Activated T-helper 2 cell treated with anti-CD3 and anti-CD28 coated beads, Interferon-gamma antibody, Interleukin-2, Interleukin-4, amounts not matched to agents 10 μg/mL and 5 μg/mL and 100 μg/mL, durations not matched to agents 14 hours and 24 hours and 36 hours (primary cell): ENCODE results near the gene ARHGEF40. TPM values are rescaled to one million over a fixed set of nuclear protein-coding genes. Genes with fewer than 3 reads are reported as not detected.

Experiments
- DNase-seq: peaks from one replicate; pipeline ENCODE4 v3.0.0; 2021; ENCODE audit warnings: low spot score
- H3K27ac Mint-ChIP-seq: one replicate; pipeline ENCODE4 v1.8.0; 2021; ENCODE audit warnings: mixed read lengths
- H3K27me3 Mint-ChIP-seq: one replicate; pipeline ENCODE4 v1.8.0; 2021; ENCODE audit warnings: low read depth, mixed read lengths
- H3K36me3 Mint-ChIP-seq: one replicate; pipeline ENCODE4 v1.8.0; 2021; ENCODE audit warnings: low read depth, mixed read lengths
- H3K4me1 Mint-ChIP-seq: one replicate; pipeline ENCODE4 v1.8.0; 2021; ENCODE audit warnings: low read depth, mixed read lengths
- H3K4me3 Mint-ChIP-seq: one replicate; pipeline ENCODE4 v1.8.0; 2021; ENCODE audit warnings: low read depth, mild to moderate bottlenecking, moderate library complexity, mixed read lengths
- H3K9me3 Mint-ChIP-seq: one replicate; pipeline ENCODE4 v1.8.0; 2021; ENCODE audit warnings: mixed read lengths
- intact Hi-C: fragments of 100-400 bp; cut with micrococcal nuclease; formaldehyde crosslinking; loops from one replicate; pipeline ENCODE4 v1.15.1; 2023
- total RNA-seq: library from RNA; stranded (reverse); gene quantifications from 2 replicates; pipeline ENCODE4 v1.2.3, GENCODE V29; 2022

ARHGEF40 gene
- 0.05 and 0.16 TPM in 2 replicates for total RNA-seq

DNA sequence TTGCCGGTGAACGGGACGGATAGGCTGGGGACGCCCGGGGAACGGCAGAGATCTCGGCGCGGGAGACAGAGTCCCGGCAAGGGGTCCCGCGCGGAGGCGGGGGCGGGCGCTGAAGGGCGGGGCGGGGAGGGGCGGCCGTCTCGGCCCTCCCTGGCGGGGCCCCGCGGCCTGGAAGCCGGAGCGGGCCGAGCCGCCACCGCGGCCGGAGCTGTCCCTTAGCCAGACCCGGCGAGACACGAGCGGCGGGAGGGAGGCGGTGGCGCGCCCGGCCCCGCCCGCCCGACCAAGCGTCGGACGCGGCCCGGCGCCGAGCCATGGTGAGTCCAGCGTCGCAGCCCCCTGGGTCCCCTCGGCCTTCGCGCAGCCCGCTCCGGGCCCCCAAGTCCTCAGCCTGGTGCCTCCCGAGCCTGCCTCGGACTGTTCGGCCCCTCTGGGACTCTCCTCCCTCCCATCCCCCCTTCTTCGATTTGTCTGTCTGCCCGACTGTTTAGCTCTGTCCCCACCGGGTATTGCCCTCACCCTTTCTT, at the start of gene ARHGEF40:
Gene ARHGEF40 (plus strand): TSS at position 222 of the 527 bp plus-strand sequence. CDS start 93 bp downstream, at position 315.
- intact Hi-C loops, result no loop called here
- no peak for DNase-seq
- H3K27ac Mint-ChIP-seq, result no peak within 1 kb of the TSS

DNA sequence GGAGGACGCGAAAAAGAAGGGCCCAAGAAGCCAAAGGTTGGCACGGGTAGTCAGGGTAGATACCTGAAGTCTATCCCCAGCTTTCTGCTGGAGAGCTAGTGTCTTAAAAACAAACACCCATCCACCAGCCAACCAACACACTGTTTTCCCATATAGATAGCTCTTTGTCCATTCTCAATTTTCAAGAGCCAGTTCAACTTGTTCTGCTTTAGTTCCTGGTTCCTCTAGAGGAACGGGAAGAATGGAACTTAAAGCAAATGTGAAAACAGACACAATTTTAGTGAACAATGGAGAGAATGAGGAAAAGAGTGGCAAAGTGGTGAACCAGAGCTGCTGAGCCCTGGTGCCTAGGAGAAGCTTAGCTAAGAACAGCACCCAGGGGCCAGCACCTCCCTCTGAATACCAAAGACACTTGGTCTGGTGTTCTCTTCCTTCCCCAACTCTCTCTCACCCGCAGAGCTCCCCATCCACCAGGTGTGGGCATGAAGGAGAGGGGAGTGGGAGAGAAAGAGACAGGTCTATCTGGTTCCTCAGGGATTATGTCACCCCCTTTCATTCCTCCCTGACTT, 49.0 kb upstream of the ARHGEF40 start:
- Mint-ChIP-seq H3K9me3 (no peaks in the 10 kb centered on the region), H3K4me3 (no peak overlapping the region), H3K27ac (no peak overlapping the region), H3K4me1 (peaks cover 6% of the 10 kb centered on the region), H3K27me3 (peaks cover 33% of the 10 kb centered on the region), H3K36me3 (no peaks in the 10 kb centered on the region)
- DNase-seq, result no peak
- intact Hi-C loops, result no loop called here

More for the DNA sequence above, at the start of gene ARHGEF40:
- peak within 1 kb of the TSS; percentile 72 for H3K4me3 Mint-ChIP-seq
- H3K4me1 Mint-ChIP-seq, result peaks cover 30% of the 10 kb centered on the region
- H3K27me3 Mint-ChIP-seq, result peaks cover 76% of the 10 kb centered on the region
- no peaks in the 10 kb centered on the region for H3K9me3 Mint-ChIP-seq
- H3K36me3 Mint-ChIP-seq, result no peaks in the 10 kb centered on the region

DNA sequence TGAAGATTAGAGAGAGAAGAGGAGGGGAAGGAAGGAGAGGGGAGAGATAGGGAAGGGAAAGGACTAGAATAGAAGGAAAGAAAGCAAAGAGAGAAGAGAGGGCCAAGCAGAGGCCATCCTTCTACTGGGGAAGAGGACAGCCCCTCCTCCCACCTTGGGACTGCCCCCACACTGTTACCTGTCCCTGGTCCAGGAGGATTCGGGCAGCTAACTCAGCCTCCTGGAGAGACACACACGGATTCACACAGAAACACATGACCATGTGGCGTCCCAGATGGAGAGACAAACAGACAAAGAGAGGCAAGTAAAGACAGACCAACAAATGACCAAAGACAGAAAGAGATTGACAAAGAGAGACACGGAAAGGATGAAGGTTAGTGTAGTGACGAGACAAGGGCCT, 47.4 kb upstream of the ARHGEF40 start:
- Mint-ChIP-seq H3K9me3 (no peaks in the 10 kb centered on the region), H3K27ac (no peak overlapping the region), H3K4me1 (peaks cover 6% of the 10 kb centered on the region), H3K27me3 (peaks cover 46% of the 10 kb centered on the region), H3K4me3 (peak overlapping the region; percentile 10), H3K36me3 (no peaks in the 10 kb centered on the region)
- intact Hi-C loops, result no loop called here
- no peak for DNase-seq

DNA sequence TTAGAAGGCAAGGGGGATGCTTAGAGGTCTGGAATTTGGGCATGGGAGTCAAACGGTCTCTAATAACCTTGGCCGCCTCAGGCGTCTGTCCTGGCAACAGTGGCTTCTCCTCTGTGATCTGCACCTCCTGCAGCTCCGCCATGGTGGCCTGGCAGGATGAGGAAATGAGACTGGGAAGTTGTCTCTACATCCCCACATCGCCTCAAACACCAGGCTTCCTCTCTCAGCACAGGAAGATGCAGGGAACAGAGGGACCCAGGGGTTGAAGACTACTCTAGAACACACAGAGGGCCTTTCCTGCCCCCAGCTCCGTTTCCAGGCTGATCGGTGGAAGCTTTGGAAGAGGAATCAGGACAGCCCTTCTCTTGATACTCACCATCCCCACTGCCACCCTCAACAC, 46.9 kb upstream of the ARHGEF40 start:
- peaks cover 46% of the 10 kb centered on the region for H3K27me3 Mint-ChIP-seq
- H3K4me1 Mint-ChIP-seq, result peaks cover 6% of the 10 kb centered on the region
- H3K4me3 Mint-ChIP-seq, result no peak overlapping the region
- intact Hi-C loops, result no loop called here
- no peaks in the 10 kb centered on the region for H3K9me3 Mint-ChIP-seq
- no peak for DNase-seq
- H3K27ac Mint-ChIP-seq, result no peak overlapping the region
- no peaks in the 10 kb centered on the region for H3K36me3 Mint-ChIP-seq

DNA sequence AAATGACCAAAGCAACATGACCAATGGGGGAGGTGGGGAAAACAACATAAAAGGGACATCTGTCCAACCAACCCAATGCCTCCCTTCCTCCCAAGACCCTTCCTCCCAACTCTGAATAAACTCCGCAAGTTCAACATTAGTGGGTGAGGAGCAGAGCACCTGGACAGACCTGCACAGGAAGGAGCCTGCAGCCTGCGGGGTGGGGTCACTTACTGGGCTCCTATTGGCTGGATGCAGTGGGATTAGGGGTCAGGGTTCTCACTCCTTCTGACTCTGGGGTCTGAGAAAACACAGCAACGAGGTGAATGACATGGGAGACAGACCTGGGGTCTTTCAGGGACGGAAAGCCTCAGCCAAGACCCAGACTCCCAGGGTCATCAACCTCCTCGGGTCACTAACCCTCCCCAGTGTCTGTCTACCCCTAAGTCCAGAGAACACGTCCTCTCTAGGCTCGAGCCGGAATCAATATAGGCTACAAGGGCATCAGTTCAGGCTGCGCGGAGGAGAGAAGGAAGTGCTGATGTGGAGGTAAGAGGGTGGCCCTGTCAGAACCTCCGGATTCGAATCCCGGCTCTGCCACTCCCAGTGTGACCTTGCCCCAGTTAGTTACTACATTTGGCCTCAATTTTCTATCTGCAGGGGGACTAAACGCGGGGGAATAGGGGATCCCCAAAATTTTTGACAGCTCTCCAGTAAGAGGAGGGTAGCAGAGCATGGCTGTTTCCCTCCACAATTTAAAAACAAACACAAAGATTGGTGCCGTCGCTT, 46.1 kb upstream of the ARHGEF40 start:
- Mint-ChIP-seq H3K9me3 (no peaks in the 10 kb centered on the region), H3K4me1 (peaks cover 6% of the 10 kb centered on the region), H3K27me3 (peaks cover 46% of the 10 kb centered on the region), H3K36me3 (no peaks in the 10 kb centered on the region), H3K4me3 (peak overlapping the region; percentile 70), H3K27ac (no peak overlapping the region)
- intact Hi-C loops, result no loop called here
- DNase-seq, result no peak

DNA sequence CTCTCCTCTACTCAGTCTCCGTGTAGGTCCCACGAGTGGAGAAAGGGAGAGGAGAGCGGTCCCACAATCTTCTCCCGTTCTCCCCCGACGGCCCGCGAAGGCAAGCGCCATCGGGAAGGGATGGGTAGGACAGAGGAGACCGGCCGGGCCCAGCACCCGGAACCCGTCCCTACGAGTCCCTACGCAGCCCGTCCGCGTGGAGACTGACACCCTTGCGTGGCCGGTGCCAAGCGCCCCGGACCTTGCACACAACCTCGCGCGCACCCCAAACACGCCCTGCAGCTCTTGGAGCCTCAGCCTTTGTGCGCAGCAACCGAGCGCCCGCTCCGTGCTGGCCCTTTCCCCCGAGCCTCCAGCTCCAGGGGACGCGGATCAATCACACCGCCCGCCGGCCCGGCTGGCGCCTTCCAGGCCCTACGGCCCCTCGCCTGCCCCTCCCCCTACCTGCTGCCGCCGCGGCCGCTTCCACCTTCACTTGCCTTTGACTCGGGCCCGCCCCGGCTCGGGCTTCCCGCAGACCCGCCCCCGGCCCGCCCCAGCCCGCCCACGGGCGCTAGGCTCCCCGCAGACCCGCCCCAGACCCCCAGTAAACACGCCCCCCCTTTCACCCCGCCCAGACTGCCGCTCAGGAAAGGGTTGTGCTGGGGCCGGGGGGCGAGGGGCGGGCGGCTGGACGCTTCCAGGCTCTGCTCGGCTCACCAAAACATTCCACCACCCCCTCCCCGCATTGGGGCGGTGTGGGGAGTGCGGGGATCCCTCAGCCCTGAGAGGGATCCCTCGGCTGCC, 45.3 kb upstream of the ARHGEF40 start, which contains the start of gene NDRG2:
Gene NDRG2 (minus strand): TSS at position 477 of the 786 bp plus-strand sequence. CDS start 1,746 bp downstream, outside the sequence.
- H3K36me3 Mint-ChIP-seq, result no peaks in the 10 kb centered on the region
- no peak within 1 kb of the TSS for H3K27ac Mint-ChIP-seq
- intact Hi-C loops, result no loop called here

DNA sequence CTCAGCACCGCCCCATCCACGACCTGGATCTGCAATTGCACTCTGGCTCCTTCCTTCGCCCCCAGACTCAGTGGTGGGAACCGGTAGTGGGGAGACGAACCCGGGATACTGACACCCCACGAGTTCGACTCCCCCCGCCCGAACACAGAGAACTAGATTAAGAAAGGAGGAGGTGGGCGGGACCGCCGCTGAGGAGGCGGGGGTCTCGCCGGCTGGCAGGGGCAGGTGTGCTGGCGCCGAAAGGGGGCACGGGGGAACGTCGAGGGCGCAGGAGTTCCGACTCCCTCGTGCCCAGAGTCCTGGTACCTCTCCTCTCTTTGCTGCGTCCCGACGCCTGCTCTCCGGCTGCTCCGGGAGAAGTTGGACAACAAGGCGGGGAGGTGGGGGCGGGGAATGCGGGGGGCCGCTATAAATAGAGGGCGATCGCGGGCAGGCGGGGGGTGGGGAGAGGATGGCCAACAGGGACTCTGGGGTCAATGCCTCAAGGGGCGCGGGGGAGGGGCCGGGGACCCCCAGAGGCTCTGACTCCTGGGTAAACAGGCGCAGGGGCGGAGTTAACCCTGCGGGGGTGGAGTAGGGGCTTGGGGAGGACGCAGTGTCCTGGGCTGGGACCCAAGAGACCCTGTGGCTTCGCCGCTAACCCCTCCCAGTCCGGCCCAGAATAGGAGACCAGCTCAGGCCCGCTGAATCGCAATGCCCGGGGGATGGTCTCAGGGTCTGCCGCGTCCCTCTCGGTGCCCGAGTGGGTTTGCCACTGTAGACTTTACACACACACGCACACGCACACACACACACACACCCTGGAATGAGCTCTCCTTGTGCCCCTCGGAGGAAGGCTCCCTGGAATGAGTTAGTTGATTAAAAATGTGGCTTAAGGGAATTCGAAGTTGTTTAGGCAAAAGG, 44.5 kb upstream of the ARHGEF40 start:
- H3K27ac Mint-ChIP-seq, result no peak overlapping the region
- DNase-seq, result no peak
- peaks cover 6% of the 10 kb centered on the region for H3K4me1 Mint-ChIP-seq
- peaks cover 45% of the 10 kb centered on the region for H3K27me3 Mint-ChIP-seq
- H3K36me3 Mint-ChIP-seq, result no peaks in the 10 kb centered on the region
- peak overlapping the region; percentile 63 for H3K4me3 Mint-ChIP-seq
- H3K9me3 Mint-ChIP-seq, result no peaks in the 10 kb centered on the region
- intact Hi-C loops, result loop anchor here (1.0 kb wide), 1 partner anchor 9 kb away; no protein-coding TSS in a partner anchor

More for the DNA sequence above, 45.3 kb upstream of the ARHGEF40 start, which contains the start of gene NDRG2:
- Mint-ChIP-seq H3K27me3 (peaks cover 46% of the 10 kb centered on the region), H3K4me1 (peaks cover 6% of the 10 kb centered on the region), H3K9me3 (no peaks in the 10 kb centered on the region), H3K4me3 (peak within 1 kb of the TSS; percentile 70)
- DNase-seq, result peak; percentile 56

DNA sequence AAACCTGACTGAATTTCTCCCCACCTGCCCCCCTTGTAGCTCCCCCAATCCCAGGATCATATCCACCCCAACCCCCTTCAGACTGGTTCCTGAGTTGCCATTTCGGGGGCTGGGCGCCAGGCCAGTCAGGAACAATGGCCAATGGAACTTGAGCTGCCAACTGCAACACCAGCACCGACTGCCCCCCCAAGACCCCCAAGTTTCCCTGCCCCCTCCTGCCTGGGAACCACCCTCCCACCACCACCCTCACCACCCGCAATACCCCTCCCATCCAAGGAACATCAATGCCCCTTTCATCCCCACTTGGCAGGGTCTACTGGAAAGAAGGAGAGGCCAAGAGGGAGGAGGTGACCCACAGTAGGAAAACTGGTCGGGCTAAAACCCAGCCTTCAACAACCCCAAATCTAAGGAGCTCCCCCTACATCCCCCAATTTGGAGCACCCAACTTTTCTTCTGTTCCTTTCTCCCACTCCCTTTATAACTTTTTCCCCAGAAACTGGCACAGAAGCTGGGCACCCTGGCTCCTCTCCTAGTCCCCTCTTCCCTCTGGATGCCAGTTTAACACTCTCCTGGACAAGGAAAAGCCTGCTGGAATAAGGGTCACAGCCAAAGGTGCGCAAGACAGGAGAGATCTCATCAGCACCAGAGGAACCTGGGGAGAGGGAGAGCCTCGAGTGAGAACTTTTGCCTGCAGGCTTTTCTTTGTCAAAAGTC, 43.7 kb upstream of the ARHGEF40 start:
- intact Hi-C loops, result loop anchor here (1.0 kb wide), 1 partner anchor 10 kb away; no protein-coding TSS in a partner anchor
- Mint-ChIP-seq H3K9me3 (no peaks in the 10 kb centered on the region), H3K36me3 (no peaks in the 10 kb centered on the region), H3K4me3 (no peak overlapping the region), H3K27me3 (peaks cover 43% of the 10 kb centered on the region), H3K4me1 (peaks cover 6% of the 10 kb centered on the region), H3K27ac (no peak overlapping the region)
- DNase-seq, result no peak

DNA sequence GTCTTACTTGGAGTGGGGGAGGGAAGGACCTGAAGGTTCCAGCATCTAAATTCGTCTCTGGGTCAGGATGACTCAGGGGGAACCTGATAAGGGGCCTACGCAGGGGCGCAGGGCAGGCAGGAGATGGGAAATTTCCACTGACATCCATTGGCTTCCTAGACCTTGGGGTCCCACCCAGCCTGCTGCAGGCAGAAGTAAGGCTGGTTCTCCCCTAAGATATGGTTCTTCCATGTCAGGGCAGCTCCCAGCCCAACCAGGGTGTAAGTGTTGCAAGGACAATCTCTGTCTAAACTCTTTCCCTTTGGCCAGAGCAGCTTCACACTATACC, 43.2 kb upstream of the ARHGEF40 start:
- Mint-ChIP-seq H3K4me3 (no peak overlapping the region), H3K27me3 (peaks cover 47% of the 10 kb centered on the region), H3K4me1 (peaks cover 6% of the 10 kb centered on the region), H3K36me3 (no peaks in the 10 kb centered on the region), H3K9me3 (no peaks in the 10 kb centered on the region), H3K27ac (no peak overlapping the region)
- DNase-seq, result no peak
- intact Hi-C loops, result loop anchor here (1.0 kb wide), 1 partner anchor 11 kb away; no protein-coding TSS in a partner anchor

DNA sequence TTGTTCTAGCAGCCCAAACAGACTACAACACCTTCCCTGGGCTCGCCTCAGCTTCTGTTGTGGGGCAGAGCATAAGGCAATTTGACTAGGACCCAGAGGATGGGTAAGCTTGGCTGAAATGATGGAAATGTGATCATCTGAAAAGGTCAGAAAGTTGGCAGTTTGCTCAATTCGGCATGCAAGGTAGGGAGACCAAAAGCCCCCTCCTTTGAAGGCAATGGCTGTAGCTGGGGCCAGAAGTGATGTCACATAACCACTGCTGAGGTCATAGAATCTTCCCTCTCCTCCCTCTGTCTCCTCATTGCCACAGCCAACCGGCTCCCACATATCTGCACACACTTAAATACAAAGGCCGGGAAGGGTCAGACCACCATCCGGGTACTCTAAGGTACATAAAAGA, 40.2 kb upstream of the ARHGEF40 start, which contains the start of gene TPPP2:
Gene TPPP2 (plus strand): TSS at position 301 of the 400 bp plus-strand sequence. CDS start 365 bp downstream, outside the sequence.
- peaks cover 32% of the 10 kb centered on the region for H3K27me3 Mint-ChIP-seq
- H3K9me3 Mint-ChIP-seq, result no peaks in the 10 kb centered on the region
- no peak within 1 kb of the TSS for H3K4me3 Mint-ChIP-seq
- intact Hi-C loops, result no loop called here
- no peaks in the 10 kb centered on the region for H3K4me1 Mint-ChIP-seq
- H3K36me3 Mint-ChIP-seq, result no peaks in the 10 kb centered on the region
- no peak for DNase-seq
- H3K27ac Mint-ChIP-seq, result no peak within 1 kb of the TSS

DNA sequence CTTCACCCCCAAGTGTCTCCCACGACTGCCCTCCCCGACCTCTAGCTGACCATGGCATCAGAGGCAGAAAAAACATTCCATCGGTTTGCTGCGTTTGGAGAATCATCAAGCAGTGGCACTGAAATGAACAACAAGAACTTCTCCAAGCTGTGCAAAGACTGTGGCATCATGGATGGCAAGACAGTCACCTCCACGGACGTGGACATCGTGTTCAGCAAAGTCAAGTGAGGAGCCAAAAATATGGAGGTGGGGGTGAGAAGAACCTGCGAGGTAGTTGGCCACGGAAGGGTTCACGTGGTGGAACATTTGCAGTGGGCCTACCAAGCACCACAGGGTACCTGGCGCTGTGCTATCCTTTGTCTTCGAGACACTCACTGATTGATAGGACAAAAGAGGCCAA, 39.6 kb upstream of the ARHGEF40 start:
- Mint-ChIP-seq H3K4me1 (no peaks in the 10 kb centered on the region), H3K27ac (no peak overlapping the region), H3K27me3 (peaks cover 30% of the 10 kb centered on the region), H3K4me3 (no peak overlapping the region), H3K36me3 (no peaks in the 10 kb centered on the region), H3K9me3 (no peaks in the 10 kb centered on the region)
- intact Hi-C loops, result no loop called here
- no peak for DNase-seq
